ENCODE measurements around the gene KCNH2. TPM values are rescaled to one million over a fixed set of nuclear protein-coding genes. Genes with fewer than 3 reads are reported as not detected.
"Not testable (repeated sequence)": the region's sequence is repeated elsewhere in the genome, so short reads cannot be mapped to it uniquely, and the experiment has no call there.

The KCNH2 gene
- total RNA-seq, 1 experiment from 2014 or later: 9.1 TPM

DNA sequence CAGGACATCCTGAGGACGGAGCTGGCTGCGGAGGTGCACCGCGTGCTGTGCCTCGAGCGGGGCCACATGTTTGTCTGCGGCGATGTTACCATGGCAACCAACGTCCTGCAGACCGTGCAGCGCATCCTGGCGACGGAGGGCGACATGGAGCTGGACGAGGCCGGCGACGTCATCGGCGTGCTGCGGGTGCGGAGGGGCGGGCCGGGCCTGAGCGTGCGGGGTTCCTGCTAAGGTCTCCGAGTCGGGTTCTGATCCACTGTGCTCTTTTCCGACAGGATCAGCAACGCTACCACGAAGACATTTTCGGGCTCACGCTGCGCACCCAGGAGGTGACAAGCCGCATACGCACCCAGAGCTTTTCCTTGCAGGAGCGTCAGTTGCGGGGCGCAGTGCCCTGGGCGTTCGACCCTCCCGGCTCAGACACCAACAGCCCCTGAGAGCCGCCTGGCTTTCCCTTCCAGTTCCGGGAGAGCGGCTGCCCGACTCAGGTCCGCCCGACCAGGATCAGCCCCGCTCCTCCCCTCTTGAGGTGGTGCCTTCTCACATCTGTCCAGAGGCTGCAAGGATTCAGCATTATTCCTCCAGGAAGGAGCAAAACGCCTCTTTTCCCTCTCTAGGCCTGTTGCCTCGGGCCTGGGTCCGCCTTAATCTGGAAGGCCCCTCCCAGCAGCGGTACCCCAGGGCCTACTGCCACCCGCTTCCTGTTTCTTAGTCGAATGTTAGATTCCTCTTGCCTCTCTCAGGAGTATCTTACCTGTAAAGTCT lies 35.8 kb upstream of the KCNH2 start:
- in situ Hi-C loops (cut with HindIII; ENCODE audit: low pct_unique_long_range_greater_than_20kb, low sequenced_read_pairs): no loop called here
- no peak for DNase-seq (ENCODE audit: low read depth)

DNA sequence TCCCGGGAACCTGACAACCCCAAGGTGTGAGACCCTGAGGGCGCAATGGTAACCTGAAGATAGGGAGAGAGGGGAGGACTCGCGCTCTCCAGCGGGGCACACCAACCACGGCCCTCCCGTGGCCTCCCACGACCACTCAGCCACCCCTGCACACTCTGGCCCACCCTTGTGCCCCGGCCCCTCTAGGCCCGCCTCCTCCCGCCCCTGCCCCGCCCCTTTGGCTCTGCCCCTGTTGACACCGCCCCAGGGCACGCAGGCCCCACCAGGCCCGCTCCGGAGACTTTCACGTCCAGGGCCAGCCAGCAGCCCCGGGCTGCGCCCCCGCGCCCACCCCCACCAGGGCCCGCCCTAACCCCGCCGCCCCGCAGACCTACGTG lies 35.2 kb upstream of the KCNH2 start:
- DNase-seq (ENCODE audit: low read depth): no peak
- in situ Hi-C loops (cut with HindIII; ENCODE audit: low pct_unique_long_range_greater_than_20kb, low sequenced_read_pairs): no loop called here

DNA sequence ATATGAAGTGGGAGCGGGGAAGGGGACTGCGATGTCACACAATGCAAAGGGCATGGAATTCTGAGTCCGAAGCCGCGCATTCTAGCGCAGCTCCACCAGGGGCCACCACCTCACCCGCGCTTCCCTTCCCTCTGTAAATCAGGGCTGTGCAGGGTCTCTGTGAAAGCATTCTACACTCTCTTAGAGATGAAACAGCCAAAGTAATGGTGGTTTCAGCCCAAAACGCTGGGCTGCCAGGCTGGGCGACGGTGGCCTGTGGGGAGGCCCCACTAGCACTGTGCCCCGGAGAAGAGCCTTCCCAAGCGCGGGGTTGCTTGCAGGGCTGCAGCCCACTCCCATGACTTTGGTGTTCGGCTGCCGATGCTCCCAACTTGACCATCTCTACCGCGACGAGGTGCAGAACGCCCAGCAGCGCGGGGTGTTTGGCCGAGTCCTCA lies 34.8 kb upstream of the KCNH2 start:
- no peak for DNase-seq (ENCODE audit: low read depth)
- in situ Hi-C loops (cut with HindIII; ENCODE audit: low pct_unique_long_range_greater_than_20kb, low sequenced_read_pairs): no loop called here

DNA sequence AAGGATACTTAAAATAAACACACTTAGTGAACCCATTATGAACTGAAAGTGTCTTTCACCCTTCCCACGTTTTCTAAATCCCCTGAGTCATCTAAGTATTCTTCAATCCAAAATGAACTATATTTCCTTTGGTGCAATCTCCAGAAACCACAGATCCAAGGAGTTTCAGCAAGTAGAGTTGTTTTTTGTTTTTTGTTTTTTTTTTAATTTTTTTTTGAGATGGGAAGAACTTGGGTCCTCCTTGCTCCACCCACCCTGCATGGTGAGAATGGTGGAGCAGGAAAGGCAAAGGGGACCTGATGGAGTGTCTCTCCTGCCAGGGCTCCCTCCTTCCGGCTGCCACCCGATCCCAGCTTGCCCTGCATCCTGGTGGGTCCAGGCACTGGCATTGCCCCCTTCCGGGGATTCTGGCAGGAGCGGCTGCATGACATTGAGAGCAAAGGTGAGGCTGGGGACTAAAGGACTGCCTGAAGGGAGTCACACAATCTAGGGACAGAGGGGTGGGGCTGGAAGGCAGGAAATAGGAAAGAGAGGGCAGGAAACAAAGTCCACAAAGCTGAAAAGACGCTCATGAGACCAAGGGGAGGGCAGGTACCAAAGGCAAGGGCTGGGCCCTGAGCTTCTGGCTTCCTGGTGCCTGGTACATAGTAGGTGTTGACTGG lies 34.0 kb upstream of the KCNH2 start:
- DNase-seq (ENCODE audit: low read depth): no peak
- in situ Hi-C loops (cut with HindIII; ENCODE audit: low pct_unique_long_range_greater_than_20kb, low sequenced_read_pairs): no loop called here

DNA sequence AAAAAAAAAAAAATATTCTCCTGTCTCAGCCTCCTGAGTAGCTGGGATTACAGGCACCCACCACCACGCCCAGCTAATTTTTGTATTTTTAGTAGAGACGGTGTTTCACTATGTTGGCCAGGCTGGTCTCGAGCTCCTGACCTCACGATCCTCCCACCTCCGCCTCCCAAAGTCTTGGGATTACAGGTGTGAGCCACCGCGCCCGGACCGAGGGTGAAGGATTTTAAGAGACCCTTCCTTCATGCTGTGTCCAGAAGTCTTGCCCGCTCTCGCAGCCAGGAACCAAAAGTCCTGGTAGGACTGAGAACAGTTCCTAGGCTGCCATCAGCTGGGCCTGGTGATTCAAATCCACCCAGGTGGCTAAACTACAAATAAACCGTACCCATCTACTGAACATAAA lies 33.5 kb upstream of the KCNH2 start:
- in situ Hi-C loops (cut with HindIII; ENCODE audit: low pct_unique_long_range_greater_than_20kb, low sequenced_read_pairs); DNase-seq (ENCODE audit: low read depth): not testable (repeated sequence)

DNA sequence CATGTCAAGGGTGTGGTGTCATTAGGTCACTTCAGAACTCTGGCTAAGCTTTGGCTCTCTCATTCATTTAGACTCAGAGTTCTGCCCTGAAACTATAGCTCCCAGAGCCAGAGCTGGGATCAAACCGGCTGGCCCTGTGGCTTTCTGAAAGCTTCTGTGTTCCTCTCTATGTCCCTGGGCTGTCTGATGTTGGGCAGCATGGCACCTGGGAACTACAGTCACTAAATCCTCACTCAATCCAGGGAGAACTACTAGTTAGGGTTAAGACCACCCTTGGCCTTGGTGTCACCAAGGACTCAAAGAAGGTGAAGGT lies 32.9 kb upstream of the KCNH2 start:
- in situ Hi-C loops (cut with HindIII; ENCODE audit: low pct_unique_long_range_greater_than_20kb, low sequenced_read_pairs): no loop called here
- DNase-seq (ENCODE audit: low read depth): no peak

DNA sequence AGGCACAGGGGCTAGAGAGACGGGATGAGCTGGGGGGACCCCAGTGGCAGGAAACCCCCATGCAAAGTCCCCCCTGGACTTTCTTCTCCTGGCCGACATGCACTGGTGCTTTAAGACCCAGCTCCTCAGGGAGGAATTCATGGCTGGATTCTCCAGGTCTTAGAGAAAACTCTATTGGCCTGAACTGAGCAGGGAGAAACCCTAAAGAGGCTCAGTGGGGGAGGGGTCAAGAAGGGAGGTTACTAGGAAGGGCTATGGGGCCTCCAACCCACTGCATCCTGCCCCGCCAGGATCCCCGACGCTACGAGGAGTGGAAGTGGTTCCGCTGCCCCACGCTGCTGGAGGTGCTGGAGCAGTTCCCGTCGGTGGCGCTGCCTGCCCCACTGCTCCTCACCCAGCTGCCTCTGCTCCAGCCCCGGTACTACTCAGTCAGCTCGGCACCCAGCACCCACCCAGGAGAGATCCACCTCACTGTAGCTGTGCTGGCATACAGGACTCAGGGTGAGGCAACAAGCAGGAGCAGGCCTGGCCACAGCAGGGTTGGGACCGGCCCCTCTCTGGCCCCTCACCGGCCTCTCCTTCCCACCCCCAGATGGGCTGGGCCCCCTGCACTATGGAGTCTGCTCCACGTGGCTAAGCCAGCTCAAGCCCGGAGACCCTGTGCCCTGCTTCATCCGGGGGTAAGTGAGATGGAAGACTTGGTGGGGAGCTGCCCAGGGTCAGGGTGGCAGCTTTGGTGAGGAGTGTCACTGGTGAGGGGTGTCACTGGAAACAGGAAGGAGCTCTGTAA lies 32.4 kb upstream of the KCNH2 start:
- no peak for DNase-seq (ENCODE audit: low read depth)
- in situ Hi-C loops (cut with HindIII; ENCODE audit: low pct_unique_long_range_greater_than_20kb, low sequenced_read_pairs): no loop called here

DNA sequence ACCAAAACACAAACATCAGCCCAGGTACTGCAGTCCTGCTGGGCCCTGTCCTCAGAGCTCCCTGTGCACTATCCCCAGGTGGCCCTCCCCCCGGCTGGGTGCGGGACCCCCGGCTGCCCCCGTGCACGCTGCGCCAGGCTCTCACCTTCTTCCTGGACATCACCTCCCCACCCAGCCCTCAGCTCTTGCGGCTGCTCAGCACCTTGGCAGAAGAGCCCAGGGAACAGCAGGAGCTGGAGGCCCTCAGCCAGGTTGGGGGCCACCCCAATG lies 31.9 kb upstream of the KCNH2 start:
- in situ Hi-C loops (cut with HindIII; ENCODE audit: low pct_unique_long_range_greater_than_20kb, low sequenced_read_pairs): no loop called here

DNA sequence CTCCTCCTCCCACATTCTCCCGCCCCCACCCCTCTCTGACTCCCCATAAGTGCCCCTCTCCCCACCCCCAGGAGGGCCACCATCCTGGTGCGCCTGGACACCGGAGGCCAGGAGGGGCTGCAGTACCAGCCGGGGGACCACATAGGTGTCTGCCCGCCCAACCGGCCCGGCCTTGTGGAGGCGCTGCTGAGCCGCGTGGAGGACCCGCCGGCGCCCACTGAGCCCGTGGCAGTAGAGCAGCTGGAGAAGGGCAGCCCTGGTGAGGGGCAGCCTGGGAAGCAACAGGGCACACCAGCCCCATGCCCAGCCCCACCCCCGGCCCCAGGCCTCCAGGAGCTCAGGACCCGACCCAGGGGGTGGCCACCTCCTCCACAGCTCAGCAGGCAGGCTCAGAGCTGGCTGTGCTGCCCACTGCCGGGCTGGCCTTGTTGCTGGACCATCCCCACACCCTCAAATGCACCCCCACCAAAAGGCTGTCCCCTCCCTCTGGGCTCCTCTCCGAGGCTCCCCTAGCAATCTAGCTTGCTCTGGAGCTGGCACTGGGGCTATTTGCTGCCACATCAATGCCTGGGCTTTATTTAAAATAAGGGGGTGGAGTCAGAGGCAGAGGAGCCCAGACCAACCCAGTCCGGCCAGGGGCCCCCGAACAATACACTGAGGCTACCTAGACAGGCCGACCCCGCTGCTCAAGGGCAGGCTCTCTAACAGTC lies 31.4 kb upstream of the KCNH2 start:
- in situ Hi-C loops (cut with HindIII; ENCODE audit: low pct_unique_long_range_greater_than_20kb, low sequenced_read_pairs): no loop called here
- DNase-seq (ENCODE audit: low read depth): no peak

More for the DNA sequence above, 31.9 kb upstream of the KCNH2 start:
- DNase-seq (ENCODE audit: low read depth): no peak

DNA sequence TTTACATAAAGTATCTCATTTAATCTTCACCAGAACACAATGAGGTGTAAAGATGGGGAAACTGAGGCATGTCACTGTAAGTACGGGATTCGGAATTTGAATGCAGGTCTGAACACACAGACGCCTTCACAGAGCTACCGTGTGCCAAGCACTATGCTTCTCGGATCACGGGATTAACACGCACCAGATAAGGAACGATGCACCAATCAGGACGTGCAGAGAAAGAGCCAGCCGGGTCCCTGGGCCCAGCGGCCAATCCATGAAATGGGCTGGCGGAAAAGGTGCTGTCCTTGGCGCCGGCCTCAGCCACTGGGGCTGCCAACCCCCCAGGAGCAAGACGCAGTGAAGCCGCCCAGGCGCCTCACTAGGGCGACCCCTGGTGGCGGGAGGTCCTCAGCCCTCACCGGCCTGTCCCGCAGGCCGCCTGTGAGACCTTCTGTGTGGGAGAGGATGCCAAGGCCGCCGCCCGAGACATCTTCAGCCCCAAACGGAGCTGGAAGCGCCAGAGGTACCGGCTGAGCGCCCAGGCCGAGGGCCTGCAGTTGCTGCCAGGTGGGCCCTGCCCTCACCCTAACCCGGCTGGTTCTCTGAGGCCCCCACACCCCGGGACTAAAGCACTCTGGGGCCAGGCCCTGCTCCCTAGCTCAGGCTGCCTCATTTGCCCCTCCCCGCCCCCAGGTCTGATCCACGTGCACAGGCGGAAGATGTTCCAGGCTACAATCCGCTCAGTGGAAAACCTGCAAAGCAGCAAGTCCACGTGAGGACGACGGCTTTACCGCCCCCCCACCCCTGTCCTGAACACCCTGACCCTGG lies 30.6 kb upstream of the KCNH2 start:
- in situ Hi-C loops (cut with HindIII; ENCODE audit: low pct_unique_long_range_greater_than_20kb, low sequenced_read_pairs): no loop called here
- peak; percentile 57 for DNase-seq (ENCODE audit: low read depth)

DNA sequence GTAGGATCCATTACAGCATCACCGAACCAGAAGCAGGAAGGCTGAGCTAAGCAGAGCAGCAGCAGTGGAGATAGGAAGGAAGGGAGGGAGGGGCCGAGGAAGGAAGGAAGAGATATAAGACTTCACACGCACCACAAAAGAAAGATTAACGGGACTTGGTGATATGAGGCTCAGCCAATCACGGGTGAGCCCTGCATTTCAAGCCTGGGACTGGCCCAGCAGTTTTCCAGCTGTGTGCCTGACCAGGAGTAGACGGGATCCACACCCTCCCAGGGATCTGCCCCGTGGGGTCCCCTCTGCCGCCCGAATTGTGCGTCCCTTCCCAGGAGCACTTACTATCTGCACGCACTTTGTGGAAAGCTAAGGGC lies 30.0 kb upstream of the KCNH2 start:
- in situ Hi-C loops (cut with HindIII; ENCODE audit: low pct_unique_long_range_greater_than_20kb, low sequenced_read_pairs): no loop called here
- no peak for DNase-seq (ENCODE audit: low read depth)

DNA sequence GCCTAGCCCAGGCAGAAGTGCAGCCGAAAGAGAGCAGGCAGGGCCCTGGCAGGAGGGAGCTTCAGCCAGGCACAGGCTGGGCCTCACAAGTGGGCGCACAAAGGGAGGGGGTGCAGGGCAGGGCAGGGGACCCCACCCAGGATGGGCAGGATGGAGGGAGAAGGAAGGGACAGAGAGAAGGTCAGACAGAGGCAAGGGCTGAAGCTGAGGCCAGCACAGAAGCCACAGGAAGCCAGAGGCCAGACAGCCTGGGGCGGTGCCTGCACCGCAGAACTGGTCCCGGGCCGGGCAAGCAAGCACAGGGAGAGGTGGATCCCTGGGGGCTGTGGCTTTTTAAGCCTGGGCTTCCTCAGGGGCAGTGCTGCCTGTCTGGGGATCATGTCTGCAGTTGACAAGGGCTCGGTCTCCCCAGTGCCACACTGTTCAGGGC lies 29.4 kb upstream of the KCNH2 start:
- DNase-seq (ENCODE audit: low read depth): no peak
- in situ Hi-C loops (cut with HindIII; ENCODE audit: low pct_unique_long_range_greater_than_20kb, low sequenced_read_pairs): no loop called here

DNA sequence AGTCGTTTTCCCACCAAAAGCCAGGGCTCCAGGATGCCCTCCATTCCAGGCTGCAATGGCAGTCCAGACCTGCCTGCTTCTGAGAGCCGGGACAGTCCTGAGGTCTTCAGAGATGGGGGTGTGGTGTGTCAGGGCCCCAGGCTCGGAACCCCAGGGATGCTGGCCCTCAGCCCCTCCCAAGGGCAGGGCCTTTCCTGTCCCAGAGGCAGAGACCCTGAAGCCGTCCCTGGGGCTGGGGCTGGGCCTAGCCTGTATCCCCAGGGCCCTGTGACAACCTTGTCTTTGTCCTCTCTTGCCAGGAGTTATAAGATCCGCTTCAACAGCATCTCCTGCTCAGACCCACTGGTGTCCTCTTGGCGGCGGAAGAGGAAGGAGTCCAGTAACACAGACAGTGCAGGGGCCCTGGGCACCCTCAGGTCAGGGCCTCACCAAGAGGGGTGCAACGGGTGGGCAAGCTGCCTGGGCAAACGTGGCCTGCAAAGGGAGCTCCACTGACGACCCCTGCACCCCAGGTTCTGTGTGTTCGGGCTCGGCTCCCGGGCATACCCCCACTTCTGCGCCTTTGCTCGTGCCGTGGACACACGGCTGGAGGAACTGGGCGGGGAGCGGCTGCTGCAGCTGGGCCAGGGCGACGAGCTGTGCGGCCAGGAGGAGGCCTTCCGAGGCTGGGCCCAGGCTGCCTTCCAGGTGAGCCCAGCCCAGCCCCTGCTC lies 28.6 kb upstream of the KCNH2 start:
- DNase-seq (ENCODE audit: low read depth): no peak
- in situ Hi-C loops (cut with HindIII; ENCODE audit: low pct_unique_long_range_greater_than_20kb, low sequenced_read_pairs): no loop called here

DNA sequence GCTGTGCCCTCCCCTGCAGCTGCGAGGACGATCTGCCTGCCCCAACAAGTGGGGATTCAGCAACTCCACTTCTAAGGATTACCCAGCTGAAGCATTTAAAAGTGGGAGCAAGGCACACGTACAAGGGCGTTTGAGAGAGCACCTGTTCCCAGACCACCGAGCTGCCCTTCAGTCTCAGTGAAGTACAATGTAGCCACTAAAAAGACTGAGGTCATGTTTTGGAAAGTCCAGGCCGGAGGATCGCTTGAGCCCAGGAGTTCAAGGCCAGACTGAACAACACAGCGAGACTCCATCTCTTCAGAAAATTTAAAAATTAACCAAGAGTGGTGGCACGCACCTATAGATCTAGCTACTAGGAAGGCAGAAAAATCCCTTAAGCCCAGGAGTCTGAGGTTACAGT lies 27.4 kb upstream of the KCNH2 start:
- in situ Hi-C loops (cut with HindIII; ENCODE audit: low pct_unique_long_range_greater_than_20kb, low sequenced_read_pairs): no loop called here
- DNase-seq (ENCODE audit: low read depth): no peak

DNA sequence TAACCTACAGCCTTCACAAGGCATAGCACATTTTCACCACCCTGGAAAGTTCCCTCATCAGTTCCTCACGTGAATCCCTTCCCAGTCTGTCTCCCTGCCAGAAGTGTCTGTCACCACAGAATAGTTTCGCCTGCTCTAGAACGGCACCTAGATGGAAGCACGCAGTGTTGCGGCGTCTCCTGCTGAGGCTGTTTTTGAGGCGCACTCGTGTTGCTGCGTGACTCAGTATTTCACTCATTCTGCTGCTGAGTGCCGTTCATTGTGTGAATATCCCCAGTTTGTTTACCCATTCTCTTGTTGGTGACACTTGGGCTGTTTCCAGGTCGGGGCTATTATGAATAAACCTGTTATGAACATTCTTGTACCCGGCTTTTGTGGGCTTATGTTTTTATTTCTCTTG lies 25.5 kb upstream of the KCNH2 start:
- DNase-seq (ENCODE audit: low read depth): no peak
- in situ Hi-C loops (cut with HindIII; ENCODE audit: low pct_unique_long_range_greater_than_20kb, low sequenced_read_pairs): no loop called here

DNA sequence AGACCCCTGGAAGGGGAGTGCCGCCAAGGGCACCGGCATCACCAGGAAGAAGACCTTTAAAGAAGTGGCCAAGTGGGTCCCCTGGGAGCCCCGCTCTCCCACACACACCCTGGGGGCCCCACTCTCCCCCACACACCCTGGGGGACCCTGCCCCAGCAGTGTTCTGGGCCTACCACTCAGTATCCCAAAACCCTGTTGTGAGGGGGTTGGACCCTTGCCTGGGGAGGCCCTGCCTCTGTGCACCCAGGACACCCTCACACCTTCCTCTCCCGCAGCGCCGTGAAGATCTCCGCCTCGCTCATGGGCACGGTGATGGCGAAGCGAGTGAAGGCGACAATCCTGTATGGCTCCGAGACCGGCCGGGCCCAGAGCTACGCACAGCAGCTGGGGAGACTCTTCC lies 23.4 kb upstream of the KCNH2 start:
- in situ Hi-C loops (cut with HindIII; ENCODE audit: low pct_unique_long_range_greater_than_20kb, low sequenced_read_pairs): no loop called here
- no peak for DNase-seq (ENCODE audit: low read depth)

DNA sequence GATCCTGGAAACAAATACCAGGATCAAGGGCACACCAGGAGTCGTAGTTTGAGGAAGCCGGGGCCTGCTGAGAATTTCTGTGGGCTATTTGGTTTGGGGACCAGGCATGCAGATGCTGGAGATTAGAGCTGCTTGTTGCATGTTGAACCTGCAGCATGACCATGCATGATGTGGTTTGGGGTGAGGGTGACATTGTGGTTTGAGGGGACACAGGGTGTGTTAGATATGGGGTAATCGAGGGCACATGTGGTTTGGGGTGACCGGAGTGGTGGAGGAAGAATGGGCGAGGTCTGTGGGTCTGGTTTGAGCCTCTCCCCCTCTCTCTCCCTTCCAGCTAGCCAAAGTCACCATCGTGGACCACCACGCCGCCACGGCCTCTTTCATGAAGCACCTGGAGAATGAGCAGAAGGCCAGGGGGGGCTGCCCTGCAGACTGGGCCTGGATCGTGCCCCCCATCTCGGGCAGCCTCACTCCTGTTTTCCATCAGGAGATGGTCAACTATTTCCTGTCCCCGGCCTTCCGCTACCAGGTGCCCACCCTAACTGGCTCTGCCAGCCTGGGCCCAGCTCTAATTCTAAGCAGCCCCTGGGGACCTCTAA lies 22.9 kb upstream of the KCNH2 start:
- DNase-seq (ENCODE audit: low read depth): no peak
- in situ Hi-C loops (cut with HindIII; ENCODE audit: low pct_unique_long_range_greater_than_20kb, low sequenced_read_pairs): no loop called here
